H1 (cell line): ENCODE results near the gene SRPX. TPM values are rescaled to one million over a fixed set of nuclear protein-coding genes. Genes with fewer than 3 reads are reported as not detected.

Source experiments
- CTCF ChIA-PET: fragments of 300-600 bp; sonication (Branson Sonifier 250); formaldehyde crosslinking; loops from one replicate; lab custom pipeline; 2021; ENCODE audit not compliant: partially characterized antibody; lab: Charles Lee
- POLR2A ChIA-PET: fragments of 300-600 bp; sonication (Branson Sonifier 250); formaldehyde crosslinking; loops from one replicate; lab custom pipeline; 2021; ENCODE audit warnings: inconsistent platforms; ENCODE audit not compliant: partially characterized antibody; lab: Charles Lee
- DNase-seq, 2 experiments: peaks; one replicate each; pipeline versions ENCODE4 v3.0.0 to v3.0.0-alpha.2; 2010 to 2022; ENCODE audit warnings: low spot score in 2 of 2, low read depth in 1 of 2, mixed read lengths in 1 of 2
- FAIRE-seq: peaks from 2 replicates; lab custom pipeline; 2011; peaks lifted over from hg19 to GRCh38; lab: Jason Lieb, UNC
- H2AFZ ChIP-seq: 2 replicates; pipeline ENCODE4 v1.8.1; 2012; ENCODE audit warnings: low read length, inconsistent platforms
- H2AK5ac ChIP-seq: 2 replicates; pipeline ENCODE4 v1.6.1; 2013; ENCODE audit warnings: low read depth, low read length
- H2BK120ac ChIP-seq: replicated peaks from 2 replicates; pipeline ENCODE3; 2013; ENCODE audit warnings: low read depth, low read length, inconsistent platforms
- H2BK12ac ChIP-seq: 2 replicates; pipeline ENCODE4 v1.6.1; 2013; ENCODE audit warnings: low read depth, low read length
- H2BK15ac ChIP-seq: 2 replicates; pipeline ENCODE4 v1.6.1; 2013; ENCODE audit warnings: low read length
- H2BK20ac ChIP-seq: 2 replicates; pipeline ENCODE4 v1.6.1; 2013; ENCODE audit warnings: low read length
- H2BK5ac ChIP-seq: 2 replicates; pipeline ENCODE4 v1.6.1; 2013; ENCODE audit warnings: low read depth, low read length
- H3K14ac ChIP-seq: 2 replicates; pipeline ENCODE4 v1.6.1; 2013; ENCODE audit warnings: inconsistent platforms; ENCODE audit not compliant: insufficient read length
- H3K18ac ChIP-seq: 2 replicates; pipeline ENCODE4 v1.6.1; 2013; ENCODE audit warnings: low read length; ENCODE audit errors: extremely low read depth
- H3K23ac ChIP-seq: 2 replicates; pipeline ENCODE4 v1.6.1; 2013; ENCODE audit warnings: inconsistent platforms; ENCODE audit not compliant: insufficient read length
- H3K23me2 ChIP-seq: 2 replicates; pipeline ENCODE4 v1.6.1; 2013; ENCODE audit warnings: low read depth, low read length
- H3K27ac ChIP-seq: 2 replicates; pipeline ENCODE4 v1.6.1; 2011; ENCODE audit warnings: low read depth, low read length, inconsistent platforms
- H3K27me3 ChIP-seq, 4 experiments: replicated peaks in 1 of 4; 1 replicate in 1 of 4; 2 replicates in 3 of 4; pipeline versions ENCODE4 v1.6.1 to v1.8.1; 2011 to 2013; ENCODE audit warnings: low read length in 3 of 4, mild to moderate bottlenecking in 3 of 4, inconsistent platforms in 2 of 4, mixed read lengths in 2 of 4, moderate library complexity in 1 of 4; ENCODE audit not compliant: control insufficient read depth in 3 of 4, insufficient read depth in 3 of 4; ENCODE audit errors: extremely low read depth in 1 of 4
- H3K36me3 ChIP-seq, 4 experiments: 2 replicates each; pipeline versions ENCODE4 v1.6.1 to v1.8.1; 2011 to 2013; ENCODE audit warnings: mild to moderate bottlenecking in 4 of 4, low read length in 3 of 4, moderate library complexity in 2 of 4, control low read depth in 1 of 4, inconsistent platforms in 1 of 4; ENCODE audit not compliant: insufficient read depth in 4 of 4, control insufficient read depth in 2 of 4
- H3K4ac ChIP-seq: replicated peaks from 2 replicates; pipeline ENCODE3; 2013; ENCODE audit warnings: low read length, low read depth, mixed read lengths, inconsistent platforms; ENCODE audit not compliant: insufficient read length
- H3K4me1 ChIP-seq, 4 experiments: replicated peaks in 1 of 4; 1 replicate in 1 of 4; 2 replicates in 3 of 4; pipeline versions ENCODE4 v1.6.1 to v1.8.1; 2011 to 2013; ENCODE audit warnings: low read length in 3 of 4, inconsistent platforms in 2 of 4, mixed read lengths in 1 of 4; ENCODE audit not compliant: insufficient read depth in 4 of 4, control insufficient read depth in 3 of 4
- H3K4me2 ChIP-seq, 2 experiments: 2 replicates each; pipeline versions ENCODE4 v1.6.1 to v1.8.1; 2011 to 2013; ENCODE audit warnings: low read depth in 2 of 2, low read length in 2 of 2, control low read depth in 1 of 2, inconsistent platforms in 1 of 2, mild to moderate bottlenecking in 1 of 2; ENCODE audit not compliant: insufficient read depth in 1 of 2
- H3K4me3 ChIP-seq, 4 experiments: fragments of 200-600, 300-600 bp in 1 of 4; sonication (generic), shearing (Covaris generic), sonication (Bioruptor Twin) in 1 of 4; 2 replicates each; pipeline versions ENCODE4 v1.5.1 to v1.8.1; 2011 to 2016; ENCODE audit warnings: low read length in 4 of 4, low read depth in 3 of 4, control low read depth in 2 of 4, inconsistent platforms in 2 of 4, mild to moderate bottlenecking in 2 of 4, mixed read lengths in 1 of 4, moderate library complexity in 1 of 4; ENCODE audit not compliant: insufficient read depth in 2 of 4; ENCODE audit errors: extremely low read depth in 1 of 4
- H3K56ac ChIP-seq: replicated peaks from 2 replicates; pipeline ENCODE3; 2013; ENCODE audit warnings: low read depth, mild to moderate bottlenecking, mixed read lengths, low read length, inconsistent platforms; ENCODE audit not compliant: insufficient read length
- H3K79me1 ChIP-seq: 2 replicates; pipeline ENCODE4 v1.6.1; 2013; ENCODE audit warnings: low read depth, low read length, control low read depth
- H3K79me2 ChIP-seq, 2 experiments: 2 replicates each; pipeline versions ENCODE4 v1.6.1 to v1.8.1; 2012 to 2013; ENCODE audit warnings: low read length in 2 of 2, mild to moderate bottlenecking in 2 of 2, inconsistent platforms in 1 of 2; ENCODE audit not compliant: insufficient read depth in 2 of 2, control insufficient read depth in 1 of 2
- H3K9ac ChIP-seq, 4 experiments: replicated peaks in 1 of 4; 1 replicate in 1 of 4; 2 replicates in 3 of 4; pipeline versions ENCODE4 v1.6.1 to v1.8.1; 2011 to 2013; ENCODE audit warnings: low read depth in 3 of 4, low read length in 3 of 4, control low read depth in 2 of 4, mild to moderate bottlenecking in 2 of 4, moderate library complexity in 2 of 4, inconsistent platforms in 1 of 4; ENCODE audit errors: extremely low read depth in 1 of 4
- H3K9me3 ChIP-seq, 2 experiments: 2 replicates each; pipeline versions ENCODE4 v1.6.1 to v1.8.1; 2012 to 2013; ENCODE audit warnings: mild to moderate bottlenecking in 2 of 2, moderate library complexity in 2 of 2, control low read depth in 1 of 2, inconsistent platforms in 1 of 2, low read depth in 1 of 2, low read length in 1 of 2, mixed read lengths in 1 of 2; ENCODE audit not compliant: insufficient read depth in 2 of 2
- H4K20me1 ChIP-seq, 2 experiments: replicated peaks in 1 of 2; 2 replicates each; pipeline versions ENCODE3 to v1.8.1; 2011 to 2013; ENCODE audit warnings: inconsistent platforms in 2 of 2, low read length in 2 of 2, mild to moderate bottlenecking in 1 of 2; ENCODE audit not compliant: insufficient read depth in 2 of 2, control insufficient read depth in 1 of 2
- H4K5ac ChIP-seq: 2 replicates; pipeline ENCODE4 v1.6.1; 2013; ENCODE audit warnings: low read length, low read depth, mixed read lengths, inconsistent platforms; ENCODE audit not compliant: insufficient read length
- H4K8ac ChIP-seq: 2 replicates; pipeline ENCODE4 v1.8.0; 2013; ENCODE audit warnings: mild to moderate bottlenecking, moderate library complexity, low read length, inconsistent platforms; ENCODE audit not compliant: insufficient read depth; ENCODE audit errors: extremely low read depth
- H4K91ac ChIP-seq: replicated peaks from 2 replicates; pipeline ENCODE3; 2013; ENCODE audit warnings: low read length, mixed read lengths, inconsistent platforms; ENCODE audit not compliant: insufficient read length
- JUND ChIP-seq: IDR thresholded peaks from 2 replicates; pipeline ENCODE4 v1.6.1; 2011; ENCODE audit warnings: mild to moderate bottlenecking, improper control_type of control experiment, low read length
- WGBS, 2 experiments: shearing (Covaris generic) in 1 of 2; methylation state at CpG; one replicate each; pipeline versions ENCODE4 v1.1.6 to v1.1.7; 2013 to 2015; ENCODE audit warnings: low lambda C conversion rate in 2 of 2, mixed read lengths in 2 of 2, inconsistent platforms in 1 of 2, low coverage in 1 of 2, missing lambda C conversion rate in 1 of 2; ENCODE audit not compliant: insufficient replicate concordance in 2 of 2, insufficient coverage in 1 of 2, insufficient read length in 1 of 2; ENCODE audit errors: extremely low coverage in 1 of 2, missing lambda C conversion rate in 1 of 2; 5-methylcytosine and 5-hydroxymethylcytosine counted together
- polyA plus RNA-seq, 7 experiments: library from polyadenylated mRNA; depleted of rRNA in 3 of 7; stranded (reverse) in 5 of 7; unstranded in 2 of 7; fragments of >200 nt in 5 of 7; fragments of 200-250 nt in 2 of 7; gene quantifications; 1 replicate in 5 of 7; 2 replicates in 1 of 7; 4 replicates in 1 of 7; pipeline versions ENCODE4 v1.2.1 to v1.2.3, GENCODE V29; 2011 to 2013; ENCODE audit warnings: missing spikeins in 2 of 7, mixed read lengths in 2 of 7
- total RNA-seq: library from RNA; stranded (reverse); fragmentation: NEBNext Ultra II Directional; extraction: Animal tissue kit (Norgen Biotek cat#: 25700); gene quantifications from 2 replicates; pipeline ENCODE4 v1.2.1, GENCODE V29; 2021
- TF ChIP-seq, protein P1 (sequence below): IDR thresholded peaks from 2 replicates; pipeline ENCODE4 v1.6.1; 2012; ENCODE audit warnings: low read length, inconsistent platforms

SRPX gene
- total and polyA plus RNA-seq, 2 of the 8 experiments (the other 6 are each of a cell fraction or from before 2014, with no cell fraction given), result 7.6 to 10.4 TPM

DNA sequence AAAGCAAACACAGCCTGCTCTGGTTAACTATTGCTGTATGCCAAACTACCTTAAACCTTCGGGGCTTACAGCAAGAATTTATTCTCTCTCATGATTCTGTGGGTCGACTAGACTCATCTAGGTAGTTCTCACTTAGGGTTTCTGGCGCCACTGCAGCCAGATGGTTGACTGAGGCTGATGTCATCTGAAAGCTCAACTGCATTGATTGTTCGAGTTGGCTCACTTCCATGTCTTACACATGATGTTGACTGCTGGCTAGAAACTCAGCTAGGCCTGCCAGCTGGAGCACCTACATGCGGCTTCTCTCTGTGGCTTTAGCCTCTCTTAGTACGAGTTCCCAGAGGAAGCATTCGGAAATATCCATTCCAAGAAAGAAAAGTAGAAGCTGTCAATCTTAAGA lies 103.2 kb downstream of the SRPX start:
- TF ChIP-seq JUND, result no peak
- TF ChIP-seq, protein P1, sequence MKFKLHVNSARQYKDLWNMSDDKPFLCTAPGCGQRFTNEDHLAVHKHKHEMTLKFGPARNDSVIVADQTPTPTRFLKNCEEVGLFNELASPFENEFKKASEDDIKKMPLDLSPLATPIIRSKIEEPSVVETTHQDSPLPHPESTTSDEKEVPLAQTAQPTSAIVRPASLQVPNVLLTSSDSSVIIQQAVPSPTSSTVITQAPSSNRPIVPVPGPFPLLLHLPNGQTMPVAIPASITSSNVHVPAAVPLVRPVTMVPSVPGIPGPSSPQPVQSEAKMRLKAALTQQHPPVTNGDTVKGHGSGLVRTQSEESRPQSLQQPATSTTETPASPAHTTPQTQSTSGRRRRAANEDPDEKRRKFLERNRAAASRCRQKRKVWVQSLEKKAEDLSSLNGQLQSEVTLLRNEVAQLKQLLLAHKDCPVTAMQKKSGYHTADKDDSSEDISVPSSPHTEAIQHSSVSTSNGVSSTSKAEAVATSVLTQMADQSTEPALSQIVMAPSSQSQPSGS, result no peak
- Histone ChIP-seq H3K79me2 (no peaks in the 10 kb centered on the region), H3K56ac (no peak overlapping the region), H2AK5ac (no peak overlapping the region), H3K9me3 (no peaks in the 10 kb centered on the region), H2BK5ac (no peak overlapping the region), H4K20me1 (no peaks in the 10 kb centered on the region), H2AFZ (no peak overlapping the region), H3K4me1 (no peaks in the 10 kb centered on the region), H2BK20ac (no peak overlapping the region), H3K4ac (no peak overlapping the region), H2BK15ac (no peak overlapping the region), H4K8ac (no peak overlapping the region), H3K18ac (no peak overlapping the region), H4K91ac (no peak overlapping the region), H3K27ac (no peak overlapping the region), H3K23ac (no peak overlapping the region), H3K27me3 (no peaks in the 10 kb centered on the region), H3K4me3 (no peak overlapping the region), H3K79me1 (no peaks in the 10 kb centered on the region), H3K14ac (no peak overlapping the region), H4K5ac (no peak overlapping the region), H2BK12ac (no peak overlapping the region), H3K36me3 (no peaks in the 10 kb centered on the region), H3K4me2 (no peak overlapping the region), H3K23me2 (no peaks in the 10 kb centered on the region), H3K9ac (no peak overlapping the region), H2BK120ac (no peak overlapping the region)
- ChIA-PET POLR2A (no interaction called here), CTCF (no interaction called here)
- WGBS, 2 experiments, result 90% methylated on average over 5 of the region's 7 CpGs; no CpG with 5 or more reads in 1 of the 2 experiments
- FAIRE-seq (no peak), DNase-seq (no peak)
